ENCODE results near the gene AK6.
A peak's percentile ranks its signal among the peaks of the same experiment; 100 is the strongest.

The AK6 gene

GRCh38 chr5:69369340-69370121 lies at the start of gene AK6, which contains the start of the genes RAD17 and TAF9:
AK6 (minus strand) TSS chr5:69369520; CDS start chr5:69369490, 30 bp downstream.
RAD17 (plus strand) TSS chr5:69369818; CDS start chr5:69372209, 2,391 bp downstream.
TAF9 (minus strand) TSS chr5:69369520; CDS start chr5:69365737, 3,783 bp downstream.
- DNase-seq, result peak; percentile 94 to 98 (median 96)

DNA sequence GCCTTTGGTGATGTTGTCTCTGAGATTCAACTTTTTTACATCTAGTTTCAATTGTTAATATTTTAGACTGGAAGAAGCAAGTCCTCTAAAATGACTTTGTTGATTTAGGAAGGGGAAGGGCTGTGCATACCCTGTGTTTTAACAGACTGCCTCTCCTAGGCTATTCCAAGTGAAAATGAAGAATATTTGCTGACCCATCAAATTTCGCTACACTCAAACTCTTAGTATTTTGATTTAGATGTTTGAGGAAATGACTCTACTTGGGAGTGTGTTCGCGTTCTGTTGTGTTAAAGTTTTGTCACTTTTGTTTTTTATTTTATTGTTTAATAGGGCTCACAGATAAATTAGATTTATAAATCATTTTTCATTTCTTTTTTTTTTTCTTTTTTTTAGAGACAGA lies 49.2 kb upstream of the AK6 start:
- no peak for DNase-seq

GRCh38 chr5:69416699-69417098 lies 47.4 kb upstream of the AK6 start:
- no peak for DNase-seq

DNA sequence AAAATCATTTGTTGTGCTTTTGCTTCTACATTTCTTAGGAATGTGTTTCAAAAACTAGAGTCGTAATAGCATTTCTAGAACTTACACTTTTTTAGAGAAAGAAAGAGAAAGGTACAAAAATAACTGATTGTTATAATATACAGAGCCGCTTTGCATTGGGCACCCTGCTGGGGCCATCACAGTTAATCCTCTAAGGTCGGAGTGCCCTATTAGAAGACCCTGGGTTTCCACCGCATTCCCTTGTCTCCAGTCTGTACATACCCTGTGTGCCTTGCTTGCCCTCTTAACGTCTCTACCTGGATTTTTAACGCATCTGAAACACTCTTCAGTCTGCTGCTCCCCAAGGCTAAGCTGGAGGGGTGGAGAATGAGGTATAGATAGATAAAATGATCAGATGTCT lies 46.9 kb upstream of the AK6 start:
- no peak for DNase-seq

- no peak for DNase-seq
These were observed 46.3 kb upstream of the AK6 start for GRCh38 chr5:69415584-69415958.

- peak in 5 of 14 donors; percentile 1 to 34 (median 6) for DNase-seq
These were observed 45.7 kb upstream of the AK6 start, which contains the start of gene MARVELD2 for GRCh38 chr5:69414885-69415583. MARVELD2 (plus strand) TSS chr5:69415116; CDS start chr5:69419386, 4,270 bp downstream.

DNA sequence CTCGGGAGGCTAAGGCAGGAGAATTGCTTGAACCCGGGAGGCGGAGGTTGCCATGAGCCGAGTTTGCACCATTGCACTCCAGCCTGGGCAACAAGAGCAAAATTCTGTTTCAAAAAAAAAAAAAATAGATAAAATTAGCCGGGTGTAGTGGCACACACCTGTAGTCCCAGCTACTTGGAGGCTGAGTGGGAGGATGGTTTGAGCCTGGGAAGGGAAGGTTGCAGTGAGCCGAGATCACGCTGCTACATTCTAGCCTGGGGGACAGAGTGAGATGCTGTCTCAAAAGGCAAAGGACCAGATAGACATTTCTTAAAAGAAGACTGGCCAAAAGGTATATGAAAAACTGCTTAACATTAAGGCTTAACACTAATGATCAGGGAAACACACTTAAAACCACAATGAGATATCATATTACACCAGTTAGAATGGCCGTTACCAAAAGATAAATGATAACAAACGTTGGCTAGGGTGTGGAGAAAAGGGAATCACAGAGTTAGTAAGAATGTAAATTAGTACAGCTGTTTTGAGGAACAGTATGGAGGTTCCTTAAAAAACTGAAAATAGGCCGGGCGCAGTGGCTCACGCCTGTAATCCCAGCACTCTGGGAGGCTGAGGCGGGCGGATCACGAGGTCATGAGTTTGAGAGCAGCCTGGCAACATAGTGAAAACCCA lies 35.5 kb upstream of the AK6 start:
- DNase-seq, result no peak

DNA sequence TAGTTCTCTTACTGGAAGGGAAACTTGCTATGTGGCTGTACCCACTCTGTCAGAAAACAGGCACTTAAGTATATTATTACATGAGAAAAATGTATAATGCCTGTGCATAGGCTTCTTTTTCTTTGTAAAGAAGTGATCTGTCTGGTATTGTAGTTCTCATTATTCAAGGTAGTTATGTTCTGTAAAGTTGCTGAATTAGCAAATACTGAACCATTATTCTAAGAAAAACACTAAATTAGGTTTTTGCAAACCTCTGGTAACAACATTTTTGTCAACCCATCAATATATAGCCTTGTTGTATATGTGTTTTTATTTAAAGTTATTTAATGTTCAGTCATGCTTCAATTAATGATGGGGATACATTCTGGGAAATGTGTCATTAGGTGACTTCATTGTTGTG lies 9.1 kb upstream of the AK6 start:
- DNase-seq, result no peak

DNA sequence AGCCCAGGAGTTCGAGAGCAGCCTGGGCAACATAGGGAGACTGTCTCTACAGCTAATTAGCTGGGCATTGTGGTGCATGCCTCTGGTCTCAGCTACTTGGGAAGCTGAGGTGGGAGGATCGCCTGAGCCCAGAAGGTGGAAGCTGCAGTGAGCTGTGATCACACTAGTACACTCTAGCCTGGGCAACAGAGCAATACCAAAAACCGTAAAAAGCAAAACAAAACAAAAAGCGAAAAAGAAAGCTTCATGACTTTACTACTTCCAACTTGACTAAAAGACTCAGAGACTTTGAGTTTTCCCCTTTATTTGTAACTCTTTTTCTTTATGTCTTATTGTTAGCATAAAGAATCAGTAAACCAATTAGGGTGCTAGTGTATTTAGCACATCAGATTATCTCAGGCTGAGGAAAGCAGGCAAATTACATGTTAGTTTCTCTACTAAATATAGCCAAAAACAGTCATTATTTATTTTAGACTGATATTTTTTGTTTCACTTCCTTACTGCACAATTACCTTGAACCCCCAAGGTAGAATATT lies 5.7 kb upstream of the AK6 start:
- no peak for DNase-seq

DNA sequence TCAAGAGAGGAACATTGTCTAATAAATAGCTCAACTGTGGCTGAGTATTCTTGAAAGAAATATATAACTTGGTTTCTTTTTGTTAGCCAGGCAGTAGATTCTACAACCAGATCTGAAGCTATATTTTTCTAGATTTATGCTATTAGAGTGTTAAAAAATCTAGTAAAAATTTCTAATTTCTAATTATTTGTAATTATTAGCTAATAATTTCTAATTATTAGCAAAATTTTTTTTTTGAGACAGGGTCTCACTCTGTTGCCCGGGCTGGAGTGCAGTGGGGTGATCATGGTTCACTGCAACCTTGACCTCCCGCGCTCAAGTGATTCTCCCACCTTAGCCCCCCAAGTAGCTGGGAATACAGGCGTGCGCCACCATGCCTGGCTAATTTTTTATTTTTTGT lies 3.1 kb upstream of the AK6 start:
- DNase-seq, result no peak

DNA sequence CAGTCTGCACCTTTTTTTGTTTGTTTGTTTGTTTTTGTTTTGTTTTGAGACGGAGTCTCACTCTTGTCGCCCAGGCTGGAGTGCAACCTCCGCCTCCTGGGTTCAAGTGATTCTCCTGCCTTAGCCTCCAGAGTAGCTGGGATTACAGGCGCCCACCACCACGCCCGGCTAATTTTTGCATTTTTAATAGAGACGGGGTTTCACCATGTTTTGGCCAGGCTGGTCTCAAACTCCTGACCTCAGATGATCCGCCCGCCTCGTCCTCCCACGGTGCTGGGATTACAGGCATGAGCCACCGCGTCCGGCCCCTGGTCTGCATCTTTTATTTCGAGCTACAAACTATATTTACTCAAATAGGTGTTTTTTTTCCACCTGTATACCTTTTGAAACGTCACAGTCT lies 1.0 kb upstream of the AK6 start:
- DNase-seq, result peak in 1 of 14 donors; percentile 2

- peak in 1 of 14 donors; percentile 22 for DNase-seq
These were observed 621 bp downstream of the AK6 start for GRCh38 chr5:69368458-69369339.

DNA sequence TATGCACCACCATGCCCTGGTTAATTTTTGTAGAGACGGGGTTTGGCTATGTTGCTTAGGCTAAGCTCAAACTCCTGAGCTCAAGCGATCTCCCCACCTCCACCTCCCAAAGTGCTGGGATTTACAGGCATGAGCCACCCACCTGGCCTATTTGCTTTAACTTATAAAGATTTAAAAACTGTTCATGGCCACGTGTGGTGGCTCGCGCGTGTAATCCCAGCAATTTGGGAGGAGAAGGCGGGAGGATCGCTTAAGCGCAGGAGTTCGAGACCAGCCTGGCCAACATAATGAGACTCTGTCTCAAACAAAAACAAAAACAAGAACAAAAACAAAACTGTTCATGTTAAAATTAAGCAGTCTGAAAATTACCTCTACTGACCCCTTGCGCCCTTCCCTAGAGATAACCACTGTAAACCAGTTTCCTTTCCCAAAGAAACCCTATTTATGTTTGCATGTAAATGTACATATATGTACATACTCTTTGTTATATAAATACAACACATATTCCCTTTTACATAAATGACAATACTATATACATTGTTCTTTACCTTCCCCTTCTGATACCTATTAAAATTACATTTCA lies 1.5 kb downstream of the AK6 start:
- DNase-seq, result no peak

GRCh38 chr5:69364850-69365249 lies 4.5 kb downstream of the AK6 start:
- no peak for DNase-seq

DNA sequence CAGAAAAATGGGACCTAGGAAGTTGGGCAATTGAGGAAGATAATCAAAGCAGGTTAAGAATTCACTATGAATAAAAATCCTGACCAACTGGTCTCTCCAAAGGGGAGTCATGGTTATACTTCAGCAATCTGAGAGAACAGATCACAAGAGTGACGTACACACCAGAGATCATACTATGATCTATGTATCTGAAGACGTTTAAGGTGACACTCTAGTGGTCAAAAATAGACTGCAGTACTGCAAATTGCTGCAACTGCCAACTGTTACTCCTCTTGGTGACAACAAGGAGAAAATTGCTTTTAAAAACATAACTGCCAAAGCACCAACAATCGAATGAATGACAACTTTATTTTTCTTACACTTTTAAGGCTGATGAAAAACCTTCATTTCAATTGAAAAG lies 4.9 kb downstream of the AK6 start:
- DNase-seq, result no peak

DNA sequence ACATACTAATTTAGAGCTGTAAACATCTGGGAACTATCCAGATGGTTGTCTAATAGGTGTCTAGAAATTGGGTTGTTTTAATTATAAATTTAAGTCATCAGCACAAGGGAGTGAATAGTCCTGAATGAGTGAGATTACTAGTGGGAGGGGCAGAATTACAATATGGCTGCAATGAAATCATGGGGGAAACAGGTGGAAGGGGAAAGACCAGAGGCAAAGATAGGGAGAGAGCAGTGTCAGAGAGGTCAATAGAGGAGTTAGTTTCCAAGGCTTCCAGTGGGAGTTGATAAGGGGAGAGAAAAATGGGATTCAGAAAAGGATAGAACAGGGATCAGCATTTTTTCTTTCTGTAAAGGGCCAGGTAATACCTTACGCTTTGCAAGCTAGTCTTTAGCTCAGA lies 8.9 kb downstream of the AK6 start:
- DNase-seq, result no peak

DNA sequence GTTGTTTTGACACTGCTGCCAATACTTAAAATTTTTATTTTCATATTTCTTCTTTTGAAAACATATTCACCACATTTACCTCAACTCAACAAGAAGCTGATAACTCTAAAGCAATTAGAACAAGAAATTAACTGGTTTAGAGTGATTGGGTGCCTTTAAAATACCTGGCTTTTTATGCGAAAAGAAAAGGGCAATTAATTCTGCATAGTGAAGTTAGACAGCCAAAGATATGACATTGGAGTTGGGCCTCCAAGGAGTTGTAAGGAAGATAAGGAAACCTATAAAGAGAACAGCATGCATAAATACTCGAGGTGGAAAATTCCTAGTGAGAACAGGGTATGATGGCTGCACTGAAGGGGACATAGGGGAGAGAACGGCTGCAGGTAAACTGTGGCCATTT lies 9.6 kb downstream of the AK6 start:
- no peak for DNase-seq

DNA sequence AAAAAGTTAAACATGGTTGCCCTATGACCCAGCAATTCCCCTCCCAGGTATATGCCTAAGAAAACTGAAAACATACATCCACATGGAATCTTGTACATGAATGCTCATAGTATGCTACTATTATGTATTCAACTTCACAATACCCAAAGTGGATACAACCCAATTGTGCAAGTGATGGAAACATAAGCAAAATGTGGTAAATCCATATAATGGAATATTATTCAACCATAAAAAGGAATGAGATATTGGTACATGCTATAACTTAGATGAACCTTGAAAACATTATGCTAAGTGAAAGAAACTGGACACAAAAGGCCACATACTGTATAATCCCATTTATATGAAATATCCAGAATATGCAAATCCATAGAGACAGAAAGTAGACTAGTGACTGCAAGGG lies 18.7 kb downstream of the AK6 start:
- no peak for DNase-seq

DNA sequence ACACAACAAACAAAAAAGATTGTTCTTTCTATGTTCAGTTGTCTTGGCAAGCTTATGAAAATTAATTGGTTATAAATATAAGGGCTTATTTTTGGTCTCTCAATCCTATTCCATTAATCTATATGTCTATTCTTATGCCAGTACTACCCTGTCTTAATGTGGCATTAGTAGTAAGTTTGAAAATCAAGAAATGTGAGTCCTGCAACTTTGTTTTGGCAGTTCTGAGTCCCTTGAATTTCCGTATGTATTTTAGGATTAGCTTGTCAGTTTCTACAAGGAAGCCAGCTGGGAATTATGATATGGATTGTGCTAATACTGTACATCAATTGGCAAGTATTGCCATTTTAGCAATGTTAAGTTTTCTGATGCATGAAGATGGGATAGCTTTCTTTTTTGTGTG lies 26.2 kb downstream of the AK6 start:
- no peak for DNase-seq

- DNase-seq, result no peak
These were observed 27.7 kb downstream of the AK6 start for GRCh38 chr5:69341520-69342161.

DNA sequence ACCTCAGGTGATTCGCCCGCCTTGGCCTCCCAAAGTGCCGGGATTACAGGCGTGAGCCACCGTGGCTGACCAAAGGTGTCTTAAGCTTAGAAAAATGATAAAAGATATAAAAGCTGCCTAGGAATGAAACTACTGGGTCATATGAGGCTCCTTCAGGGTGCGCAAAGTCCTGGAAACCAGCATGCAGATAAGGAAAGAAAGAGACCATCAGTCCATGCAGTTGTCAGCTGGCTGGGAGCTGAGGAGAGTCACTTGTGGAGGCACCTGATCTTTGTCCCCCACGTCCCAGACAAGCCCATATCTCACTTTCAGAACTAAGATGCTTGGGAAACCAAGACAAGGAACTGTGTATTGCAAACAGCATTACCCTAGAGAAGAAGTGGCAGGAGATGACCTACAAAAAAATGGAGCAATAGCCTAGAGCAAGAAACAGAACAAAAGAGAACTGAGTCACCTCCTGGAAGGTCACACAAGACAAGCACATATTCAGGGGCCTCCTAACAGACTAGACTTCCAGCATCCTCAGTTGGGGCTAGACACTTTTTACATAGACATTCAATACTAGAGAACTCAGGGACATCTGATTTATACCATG lies 33.9 kb downstream of the AK6 start:
- DNase-seq, result no peak
